Mammary epithelial cell (primary cell): ENCODE measurements around the gene RLN2.
"Not testable (repeated sequence)": the region's sequence is repeated elsewhere in the genome, so short reads cannot be mapped to it uniquely, and the experiment has no call there.

Source experiments
- EZH2 ChIP-seq: IDR thresholded peaks from 2 replicates; pipeline ENCODE4 v1.6.1; 2012; ENCODE audit warnings: low read length, inconsistent platforms, borderline replicate concordance
- TF ChIP-seq, protein P1 (sequence below), 2 donors: IDR thresholded peaks in 1 of 2; conservative IDR thresholded peaks in 1 of 2; 2 replicates each; pipeline ENCODE4 v1.5.1; 2011 to 2012; ENCODE audit warnings: inconsistent platforms in 2 of 2, low read length in 2 of 2, mild to moderate bottlenecking in 2 of 2, control low read depth in 1 of 2, low read depth in 1 of 2; ENCODE audit not compliant: insufficient read depth in 1 of 2; ENCODE audit errors: extremely low read depth in 1 of 2

DNA sequence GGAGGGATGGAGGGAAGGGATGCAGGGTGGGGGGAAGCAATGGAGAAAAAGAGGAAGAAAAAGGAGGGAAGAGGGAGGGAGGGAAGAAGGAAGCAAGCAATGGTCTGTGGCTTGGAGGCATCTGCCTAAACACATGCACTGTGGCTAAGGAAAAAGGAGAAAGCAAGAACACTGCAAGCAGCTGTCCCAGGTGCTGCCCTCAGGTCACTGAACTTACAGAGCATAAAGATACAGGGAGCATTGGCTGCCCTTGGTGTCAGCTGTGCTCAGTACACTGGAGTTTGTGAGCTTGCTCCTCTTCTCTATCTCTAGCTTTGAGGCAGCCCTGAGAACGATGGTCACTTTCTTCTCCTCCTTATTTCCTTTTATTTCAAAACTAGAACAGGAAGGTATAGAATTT, 17.1 kb upstream of the RLN2 start:
- TF ChIP-seq, protein P1, sequence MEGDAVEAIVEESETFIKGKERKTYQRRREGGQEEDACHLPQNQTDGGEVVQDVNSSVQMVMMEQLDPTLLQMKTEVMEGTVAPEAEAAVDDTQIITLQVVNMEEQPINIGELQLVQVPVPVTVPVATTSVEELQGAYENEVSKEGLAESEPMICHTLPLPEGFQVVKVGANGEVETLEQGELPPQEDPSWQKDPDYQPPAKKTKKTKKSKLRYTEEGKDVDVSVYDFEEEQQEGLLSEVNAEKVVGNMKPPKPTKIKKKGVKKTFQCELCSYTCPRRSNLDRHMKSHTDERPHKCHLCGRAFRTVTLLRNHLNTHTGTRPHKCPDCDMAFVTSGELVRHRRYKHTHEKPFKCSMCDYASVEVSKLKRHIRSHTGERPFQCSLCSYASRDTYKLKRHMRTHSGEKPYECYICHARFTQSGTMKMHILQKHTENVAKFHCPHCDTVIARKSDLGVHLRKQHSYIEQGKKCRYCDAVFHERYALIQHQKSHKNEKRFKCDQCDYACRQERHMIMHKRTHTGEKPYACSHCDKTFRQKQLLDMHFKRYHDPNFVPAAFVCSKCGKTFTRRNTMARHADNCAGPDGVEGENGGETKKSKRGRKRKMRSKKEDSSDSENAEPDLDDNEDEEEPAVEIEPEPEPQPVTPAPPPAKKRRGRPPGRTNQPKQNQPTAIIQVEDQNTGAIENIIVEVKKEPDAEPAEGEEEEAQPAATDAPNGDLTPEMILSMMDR (conservative IDR thresholded peaks at IDR 0.05 in 1 of 2, IDR thresholded peaks at IDR 0.05 in 1 of 2; ENCODE audit: extremely low read depth in 1 of 2, insufficient read depth in 1 of 2, low read depth in 1 of 2, low read length in 2 of 2) = not testable (repeated sequence)
- not testable (repeated sequence) for TF ChIP-seq EZH2
